ENCODE data around the gene NME7.

Gene NME7

GRCh38 chr1:169387399-169387798, 19.8 kb upstream of the NME7 start:
- no peak for TF ChIP-seq CTCF (conservative IDR thresholded peaks at IDR 0.05; ENCODE audit: low read depth)
- DNase-seq (ENCODE audit: low spot score) = no peak
- no peak overlapping the region for H3K27ac ChIP-seq
- CTCF ChIA-PET = interaction anchor here (0.7 kb wide), 1 partner anchor 864 kb away, joined by 5 read pairs; no protein-coding TSS in a partner anchor
- POLR2A ChIA-PET (ENCODE audit: low non-redundant PET) = no interaction called here

GRCh38 chr1:169383449-169383848, 15.9 kb upstream of the NME7 start:
- no peak for DNase-seq (ENCODE audit: low spot score)
- ChIA-PET CTCF (no interaction called here), POLR2A (ENCODE audit: low non-redundant PET) (no interaction called here)
- TF ChIP-seq CTCF (conservative IDR thresholded peaks at IDR 0.05; ENCODE audit: low read depth) = no peak
- no peak overlapping the region for H3K27ac ChIP-seq

GRCh38 chr1:169381162-169381561, 13.6 kb upstream of the NME7 start:
- CTCF ChIA-PET = interaction anchor here (0.6 kb wide), 1 partner anchor 16 kb away, joined by 4 read pairs; no protein-coding TSS in a partner anchor
- no peak for TF ChIP-seq CTCF (conservative IDR thresholded peaks at IDR 0.05; ENCODE audit: low read depth)
- POLR2A ChIA-PET (ENCODE audit: low non-redundant PET) = no interaction called here
- DNase-seq (ENCODE audit: low spot score) = no peak
- no peak overlapping the region for H3K27ac ChIP-seq

GRCh38 chr1:169371404-169371803, 3.8 kb upstream of the NME7 start:
- DNase-seq (ENCODE audit: low spot score) = no peak
- ChIA-PET CTCF (interaction anchor here (0.6 kb wide), 1 partner anchor 173 kb away, joined by 3 read pairs; no protein-coding TSS in a partner anchor), POLR2A (ENCODE audit: low non-redundant PET) (no interaction called here)
- H3K27ac ChIP-seq = no peak overlapping the region
- no peak for TF ChIP-seq CTCF (conservative IDR thresholded peaks at IDR 0.05; ENCODE audit: low read depth)

GRCh38 chr1:169368406-169368769, 791 bp upstream of the NME7 start:
- ChIA-PET POLR2A (ENCODE audit: low non-redundant PET) (no interaction called here), CTCF (interaction anchor here (0.8 kb wide), 1 partner anchor 205 kb away, joined by 6 read pairs; no protein-coding TSS in a partner anchor)
- TF ChIP-seq CTCF (conservative IDR thresholded peaks at IDR 0.05; ENCODE audit: low read depth) = no peak
- DNase-seq (ENCODE audit: low spot score) = peak; percentile 16
- peak overlapping the region; percentile 82 for H3K27ac ChIP-seq

GRCh38 chr1:169367096-169367685, 406 bp downstream of the NME7 start:
- POLR2A ChIA-PET (ENCODE audit: low non-redundant PET) = no interaction called here
- peak overlapping the region; percentile 82 for H3K27ac ChIP-seq
- TF ChIP-seq CTCF (conservative IDR thresholded peaks at IDR 0.05; ENCODE audit: low read depth) = no peak
- DNase-seq (ENCODE audit: low spot score) = no peak
- CTCF ChIA-PET = interaction anchor here (0.6 kb wide), 1 partner anchor 850 kb away, joined by 3 read pairs; no protein-coding TSS in a partner anchor
